AML-193 (cell line): Measurements from ENCODE around the gene PLEKHG1.

Source experiments
- DNase-seq, 2 experiments: peaks; one replicate each; lab custom pipeline; 2025; lab: John Stamatoyannopoulos, UW

Gene PLEKHG1

GRCh38 chr6:150640556-150641209 is 41.0 kb downstream of the PLEKHG1 start:
- no peak for DNase-seq

- DNase-seq, result no peak
Measured at GRCh38 chr6:150641398-150642139, 41.9 kb downstream of the PLEKHG1 start.

GRCh38 chr6:150646228-150646627 is 46.5 kb downstream of the PLEKHG1 start:
- no peak for DNase-seq

- DNase-seq, result no peak
Measured at GRCh38 chr6:150647051-150647450, 47.4 kb downstream of the PLEKHG1 start.
